Stimulated activated naive B cell treated with anti-CD40 and anti-IgM and Interleukin-4, amounts not matched to agents 10 μg/mL and 1 μg/mL and 100 μg/mL, for 72 hours (primary cell): ENCODE data around the gene BATF3.

ENCODE experiments used
- ATAC-seq, 2 donors: fragments of 150-1000 bp; cut with Tn5 transposase; replicated peaks; 2 replicates each; pipeline ENCODE4 v1.10.0; 2021; ENCODE audit warnings: moderate library complexity in 1 of 2
- DNase-seq: peaks from one replicate; pipeline ENCODE4 v3.0.0; 2021
- H3K27ac Mint-ChIP-seq: one replicate; pipeline ENCODE4 v1.8.0; 2022; ENCODE audit warnings: mild to moderate bottlenecking, mixed read lengths
- H3K27me3 Mint-ChIP-seq, 2 donors: one replicate each; pipeline ENCODE4 v1.8.0; 2022; ENCODE audit warnings: mixed read lengths in 2 of 2
- H3K36me3 Mint-ChIP-seq, 2 donors: one replicate each; pipeline ENCODE4 v1.8.0; 2022; ENCODE audit warnings: mixed read lengths in 2 of 2, mild to moderate bottlenecking in 1 of 2
- H3K4me1 Mint-ChIP-seq, 2 donors: one replicate each; pipeline ENCODE4 v1.8.0; 2022; ENCODE audit warnings: mixed read lengths in 2 of 2, mild to moderate bottlenecking in 1 of 2
- H3K4me3 Mint-ChIP-seq, 2 donors: one replicate each; pipeline ENCODE4 v1.8.0; 2022; ENCODE audit warnings: mild to moderate bottlenecking in 2 of 2, mixed read lengths in 2 of 2, moderate library complexity in 1 of 2
- H3K9me3 Mint-ChIP-seq, 2 donors: one replicate each; pipeline ENCODE4 v1.8.0; 2022; ENCODE audit warnings: mixed read lengths in 2 of 2, mild to moderate bottlenecking in 1 of 2

Gene BATF3

DNA sequence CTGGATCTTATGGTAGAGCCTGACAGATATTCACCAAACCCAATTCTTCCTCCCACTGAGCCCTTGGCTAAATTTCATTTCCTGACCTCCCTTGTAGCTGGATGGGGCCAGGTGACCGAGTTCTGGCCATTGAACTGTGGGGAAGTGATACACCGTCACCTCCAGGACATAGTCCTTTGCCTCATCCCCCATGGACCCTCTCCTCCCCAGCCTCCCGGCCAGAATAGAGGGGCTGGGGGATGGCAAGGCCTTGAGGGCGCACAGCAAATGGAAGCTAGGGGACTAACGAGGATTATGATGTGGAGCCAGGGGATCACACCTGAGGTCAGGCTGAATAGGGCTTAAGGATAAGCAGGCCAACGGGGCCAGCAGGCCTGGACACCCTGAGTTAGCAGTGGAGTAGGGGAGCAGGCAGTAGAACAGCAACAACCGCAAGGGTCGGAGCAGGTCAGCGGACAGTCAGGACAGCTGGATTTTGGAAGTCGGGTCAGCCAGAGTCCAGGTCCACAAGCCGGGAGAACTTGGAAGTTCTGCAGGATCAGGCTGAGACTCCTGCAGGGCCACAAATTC lies 15.0 kb downstream of the BATF3 start:
- Mint-ChIP-seq H3K4me3 (no peak overlapping the region), H3K27ac (peak overlapping the region; percentile 69), H3K27me3 (peaks cover 0 to 24% of the 10 kb centered on the region in 2 donors), H3K36me3 (peaks cover 12 to 34% of the 10 kb centered on the region in 2 donors), H3K9me3 (peaks cover 0 to 3% of the 10 kb centered on the region in 2 donors), H3K4me1 (peaks cover 38 to 75% of the 10 kb centered on the region in 2 donors)
- no peak for ATAC-seq
- no peak for DNase-seq

DNA sequence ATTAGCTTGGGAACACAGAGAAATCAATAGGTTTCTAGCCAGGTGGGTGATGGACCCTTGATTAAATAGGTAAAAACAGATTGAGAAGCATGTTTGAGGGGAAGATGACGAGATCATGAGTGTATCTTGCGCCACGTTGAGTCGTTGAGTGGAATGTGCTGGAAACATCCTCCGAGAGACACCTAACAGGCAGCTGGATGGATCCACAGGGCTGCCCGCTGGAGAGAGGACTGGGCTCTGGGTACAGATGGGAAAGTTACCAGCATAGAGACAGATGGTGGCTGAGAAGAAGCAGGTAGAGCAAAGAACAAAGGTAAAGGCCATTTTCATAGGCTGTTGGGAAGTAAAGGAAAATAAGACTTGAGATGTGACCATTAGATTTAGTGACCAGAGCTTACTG lies 15.6 kb downstream of the BATF3 start:
- H3K4me1 Mint-ChIP-seq = peaks cover 42 to 81% of the 10 kb centered on the region in 2 donors
- peaks cover 0 to 3% of the 10 kb centered on the region in 2 donors for H3K9me3 Mint-ChIP-seq
- DNase-seq = no peak
- H3K27ac Mint-ChIP-seq = peak overlapping the region; percentile 25
- peak overlapping the region in 1 of 2 donors; percentile 17 for H3K4me3 Mint-ChIP-seq
- peaks cover 16 to 38% of the 10 kb centered on the region in 2 donors for H3K36me3 Mint-ChIP-seq
- H3K27me3 Mint-ChIP-seq = peaks cover 0 to 24% of the 10 kb centered on the region in 2 donors
- ATAC-seq = no peak

DNA sequence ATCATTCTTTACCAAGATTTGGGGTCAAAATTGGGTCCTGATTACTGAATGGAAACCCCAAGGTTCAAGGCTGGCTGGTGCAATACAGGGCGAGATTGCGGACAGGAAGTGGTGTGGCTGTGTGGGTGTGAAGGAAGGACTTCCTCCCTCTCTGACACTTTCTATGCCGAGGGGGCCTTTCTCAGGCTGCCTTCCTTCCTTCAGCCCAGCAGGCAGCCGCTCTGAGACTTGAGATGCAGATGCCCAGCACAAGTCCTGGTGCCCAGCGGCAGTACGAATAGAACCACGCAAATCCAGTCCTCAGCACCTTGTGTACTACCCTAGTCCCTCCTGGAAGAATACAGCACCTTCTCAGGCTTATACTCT lies 16.3 kb downstream of the BATF3 start:
- Mint-ChIP-seq H3K4me1 (peaks cover 48 to 88% of the 10 kb centered on the region in 2 donors), H3K4me3 (peak overlapping the region; percentile 39 to 46), H3K36me3 (peaks cover 16 to 38% of the 10 kb centered on the region in 2 donors), H3K9me3 (peaks cover 0 to 3% of the 10 kb centered on the region in 2 donors), H3K27me3 (peaks cover 0 to 24% of the 10 kb centered on the region in 2 donors), H3K27ac (peak overlapping the region; percentile 79)
- peak in 1 of 2 donors; percentile 14 for ATAC-seq
- peak; percentile 57 for DNase-seq

DNA sequence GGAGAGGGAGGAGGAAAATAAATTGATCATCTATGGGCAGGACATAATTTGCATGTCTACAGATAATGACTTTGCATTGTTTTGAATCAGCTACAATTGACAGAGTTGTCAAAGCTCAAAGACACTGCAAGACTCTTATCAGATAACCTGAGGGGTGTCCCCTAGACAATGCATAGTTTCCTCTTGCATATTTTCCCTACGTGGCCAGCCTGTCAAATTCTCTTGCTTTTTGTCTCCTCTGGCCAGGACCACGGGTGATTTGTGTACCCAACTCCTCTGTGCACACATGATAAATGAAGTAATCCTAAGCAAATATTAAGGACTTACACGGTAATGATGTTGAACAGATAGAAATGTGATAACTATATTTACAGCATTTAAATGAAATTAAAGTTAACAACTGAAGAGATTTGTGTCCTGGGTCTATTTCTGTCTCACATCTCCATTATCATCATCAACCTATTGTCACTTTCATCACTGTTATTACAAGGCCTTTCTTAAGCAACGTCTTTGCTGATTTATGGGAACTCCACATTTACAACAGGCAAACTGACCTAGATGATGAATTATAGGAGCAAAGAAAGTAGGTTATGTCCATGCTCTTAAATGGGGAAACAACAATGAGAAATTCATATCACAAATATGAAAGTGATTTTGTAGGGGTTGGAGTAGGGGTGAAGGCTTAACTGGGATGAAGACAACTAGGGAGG lies 18.8 kb downstream of the BATF3 start:
- peaks cover 0 to 3% of the 10 kb centered on the region in 2 donors for H3K9me3 Mint-ChIP-seq
- ATAC-seq (no peak), DNase-seq (no peak)
- H3K4me1 Mint-ChIP-seq = peaks cover 63 to 81% of the 10 kb centered on the region in 2 donors
- peak overlapping the region in 1 of 2 donors; percentile 44 for H3K4me3 Mint-ChIP-seq
- H3K27ac Mint-ChIP-seq = peak overlapping the region; percentile 56
- peaks cover 16 to 19% of the 10 kb centered on the region in 2 donors for H3K36me3 Mint-ChIP-seq
- peaks cover 0 to 6% of the 10 kb centered on the region in 2 donors for H3K27me3 Mint-ChIP-seq

DNA sequence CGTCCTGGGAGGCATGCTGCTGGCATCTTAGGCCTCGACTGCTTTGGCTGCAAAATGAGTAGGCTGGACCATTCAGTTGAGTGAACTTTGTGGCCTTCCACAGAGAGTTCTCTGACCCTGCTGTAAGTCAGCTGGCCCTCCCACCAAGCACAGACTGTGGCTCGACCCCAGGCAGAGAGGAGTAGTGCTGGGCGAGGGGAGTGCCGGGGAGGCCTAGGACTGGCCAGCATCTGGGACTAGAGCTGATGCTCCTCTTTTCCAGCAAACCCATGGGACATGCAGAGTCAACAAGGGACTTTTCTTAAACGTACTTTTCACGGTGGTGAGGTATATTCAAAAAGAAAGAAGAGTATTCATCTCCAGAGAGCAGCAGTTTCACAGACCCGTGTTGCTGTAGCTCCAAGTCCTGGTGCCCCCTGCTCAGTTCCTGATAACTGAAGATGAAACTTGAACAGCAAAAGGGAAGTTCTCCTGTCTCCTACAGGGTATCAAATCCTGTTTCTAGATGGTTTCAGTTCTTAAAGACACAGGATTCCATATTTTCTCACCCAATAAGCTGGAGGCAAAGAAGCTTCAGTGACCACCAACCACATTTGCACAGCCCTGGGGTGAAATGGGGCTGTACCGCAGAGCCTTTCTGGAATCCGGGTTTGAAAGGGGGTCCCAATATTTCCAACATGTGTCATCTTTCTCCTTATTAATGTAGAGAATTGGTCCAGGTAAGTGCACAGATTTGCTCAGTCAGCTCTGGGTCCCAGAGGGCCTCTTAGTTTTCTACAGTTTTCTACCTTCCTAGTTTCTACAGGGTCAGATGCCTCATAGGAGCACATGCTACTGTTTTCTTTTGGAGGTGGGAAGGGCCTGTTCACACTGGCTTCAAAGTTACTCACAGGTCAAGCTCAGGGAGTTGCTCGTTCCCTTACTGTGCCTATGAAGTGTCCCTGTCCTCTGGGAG lies 20.9 kb downstream of the BATF3 start:
- peaks cover 0 to 2% of the 10 kb centered on the region in 2 donors for H3K9me3 Mint-ChIP-seq
- H3K36me3 Mint-ChIP-seq = peaks cover 3 to 5% of the 10 kb centered on the region in 2 donors
- ATAC-seq (peak; percentile 77 to 84), DNase-seq (peak; percentile 81)
- H3K4me1 Mint-ChIP-seq = peaks cover 59 to 69% of the 10 kb centered on the region in 2 donors
- peak overlapping the region; percentile 37 for H3K4me3 Mint-ChIP-seq
- peaks cover 0 to 6% of the 10 kb centered on the region in 2 donors for H3K27me3 Mint-ChIP-seq
- peak overlapping the region; percentile 93 for H3K27ac Mint-ChIP-seq

DNA sequence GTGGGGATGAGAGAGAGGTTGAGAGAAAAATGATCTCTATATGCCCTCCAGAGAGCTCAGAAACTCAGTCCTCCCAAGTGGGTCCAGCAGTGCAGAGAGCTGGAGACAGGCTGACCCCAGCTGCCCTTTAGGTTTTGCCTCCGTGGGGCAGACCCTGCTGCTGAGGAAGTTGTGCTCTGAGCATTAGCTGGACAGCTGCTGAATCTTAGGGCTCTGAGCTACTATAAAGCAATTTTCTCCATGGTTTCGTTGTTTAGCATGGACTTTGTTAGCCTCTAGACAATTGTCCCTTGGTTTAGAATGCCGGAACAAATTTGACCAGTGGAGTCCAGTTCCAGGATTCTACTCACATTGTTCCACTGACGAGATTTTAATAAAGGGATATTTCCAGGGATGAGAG lies 22.1 kb downstream of the BATF3 start:
- Mint-ChIP-seq H3K27me3 (peaks cover 0 to 6% of the 10 kb centered on the region in 2 donors), H3K4me1 (peaks cover 49 to 62% of the 10 kb centered on the region in 2 donors), H3K27ac (peak overlapping the region; percentile 93)

DNA sequence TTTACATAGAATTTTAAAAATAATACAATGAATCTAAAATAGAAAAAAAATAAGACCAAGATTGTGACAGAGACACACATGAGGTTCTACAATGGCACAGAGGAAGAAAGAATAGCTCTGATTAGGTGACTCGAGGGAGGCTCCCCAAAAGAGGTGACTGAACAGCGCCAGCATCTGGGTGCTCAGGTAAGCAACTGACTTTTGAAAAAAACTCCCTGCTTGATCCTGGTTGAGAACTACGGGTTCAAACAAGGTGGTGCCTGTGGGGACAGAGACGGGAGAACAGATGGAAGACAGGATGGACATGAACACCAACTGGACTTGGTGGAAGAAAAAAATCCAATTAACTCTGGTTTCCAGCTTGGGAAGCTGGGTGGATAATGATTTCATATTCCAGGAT lies 22.5 kb downstream of the BATF3 start:
- H3K4me1 Mint-ChIP-seq = peaks cover 46 to 60% of the 10 kb centered on the region in 2 donors
- no peak for ATAC-seq
- H3K9me3 Mint-ChIP-seq = peaks cover 0 to 2% of the 10 kb centered on the region in 2 donors
- peaks cover 3 to 5% of the 10 kb centered on the region in 2 donors for H3K36me3 Mint-ChIP-seq
- H3K27ac Mint-ChIP-seq = peak overlapping the region; percentile 93
- H3K27me3 Mint-ChIP-seq = peaks cover 0 to 6% of the 10 kb centered on the region in 2 donors
- DNase-seq = no peak
- peak overlapping the region in 1 of 2 donors; percentile 48 for H3K4me3 Mint-ChIP-seq

More for the DNA sequence above, 22.1 kb downstream of the BATF3 start:
- no peak for DNase-seq
- Mint-ChIP-seq H3K36me3 (peaks cover 3 to 5% of the 10 kb centered on the region in 2 donors), H3K9me3 (peaks cover 0 to 2% of the 10 kb centered on the region in 2 donors), H3K4me3 (peak overlapping the region; percentile 11 to 52)
- no peak for ATAC-seq

DNA sequence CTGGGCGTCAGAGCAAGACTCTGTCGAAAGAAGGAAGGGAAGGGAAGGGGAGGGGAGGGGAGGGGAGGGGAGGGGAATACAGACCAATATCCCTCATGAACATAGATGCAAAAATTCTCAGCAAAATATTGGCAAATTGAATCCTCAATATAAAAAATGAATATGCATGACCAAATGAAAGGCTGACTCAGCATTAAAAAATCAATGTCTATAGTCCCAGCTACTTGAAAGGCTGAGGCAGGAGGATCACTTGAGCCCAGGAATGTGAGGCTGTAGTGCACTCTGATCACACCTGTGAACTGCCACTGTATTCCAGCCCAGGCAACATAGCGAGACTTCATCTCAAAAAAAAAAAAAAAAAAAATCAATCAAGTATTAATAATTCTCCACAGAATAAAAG lies 24.0 kb downstream of the BATF3 start:
- peaks cover 1 to 6% of the 10 kb centered on the region in 2 donors for H3K27me3 Mint-ChIP-seq
- DNase-seq = no peak

DNA sequence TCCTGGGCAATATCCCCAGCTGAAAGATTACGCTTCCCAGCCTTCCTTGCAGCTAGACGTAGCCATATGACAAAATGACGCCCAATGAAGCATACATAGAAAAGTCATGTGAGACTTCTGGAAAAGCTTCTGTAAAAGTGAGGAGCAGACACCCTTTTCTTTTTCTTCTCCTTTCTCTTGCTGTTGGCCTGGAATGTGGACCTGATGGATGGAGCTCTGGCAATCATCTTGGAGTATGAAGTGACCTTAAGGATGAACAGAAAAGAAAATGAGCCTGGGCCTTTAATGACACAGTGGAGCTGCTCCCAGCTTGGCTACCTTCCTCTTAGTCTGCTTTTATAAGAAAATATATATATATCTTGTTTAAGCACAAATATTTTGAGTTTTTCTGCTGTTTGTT lies 24.8 kb downstream of the BATF3 start:
- Mint-ChIP-seq H3K36me3 (peaks cover 3 to 5% of the 10 kb centered on the region in 2 donors), H3K9me3 (no peaks in the 10 kb centered on the region), H3K4me1 (peaks cover 43 to 60% of the 10 kb centered on the region in 2 donors), H3K27me3 (peaks cover 3 to 6% of the 10 kb centered on the region in 2 donors), H3K4me3 (no peak overlapping the region), H3K27ac (no peak overlapping the region)
- no peak for ATAC-seq
- no peak for DNase-seq

More for the DNA sequence above, 24.0 kb downstream of the BATF3 start:
- Mint-ChIP-seq H3K27ac (no peak overlapping the region), H3K4me1 (peaks cover 47 to 63% of the 10 kb centered on the region in 2 donors), H3K9me3 (no peaks in the 10 kb centered on the region), H3K4me3 (no peak overlapping the region), H3K36me3 (peaks cover 3 to 5% of the 10 kb centered on the region in 2 donors)
- no peak for ATAC-seq

DNA sequence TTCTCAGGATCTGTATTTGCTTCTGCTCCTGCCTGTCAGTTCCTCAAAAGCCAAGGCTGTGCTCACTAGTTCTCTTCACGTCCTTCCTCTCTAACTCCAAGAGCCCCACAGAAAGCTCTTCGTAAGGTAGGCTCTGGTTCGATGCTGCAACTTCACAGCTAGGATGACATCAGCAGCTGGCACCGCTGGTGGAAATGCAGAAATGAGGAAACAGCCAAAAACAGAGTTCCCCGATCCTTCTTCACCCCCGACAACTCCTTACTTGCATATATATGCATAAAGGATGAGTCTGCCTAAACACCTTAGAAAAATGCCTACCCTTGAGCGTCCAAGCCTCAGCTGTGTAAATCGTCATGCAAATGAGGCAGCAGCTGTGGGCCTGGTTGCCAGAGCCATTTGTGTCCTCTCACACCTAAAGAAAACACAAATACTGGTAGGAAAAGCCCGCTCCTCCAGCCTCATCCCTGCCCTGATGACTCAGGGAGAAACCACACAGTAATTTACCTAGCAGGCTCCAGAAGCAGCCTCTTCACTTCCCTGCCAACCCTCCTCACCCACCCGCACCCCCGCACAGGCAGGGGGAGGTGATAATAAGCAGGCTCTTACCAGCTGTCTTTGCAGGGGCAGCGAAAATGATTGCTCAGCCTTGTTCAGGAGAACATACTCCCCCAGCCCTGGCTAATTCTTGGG lies 28.2 kb downstream of the BATF3 start:
- Mint-ChIP-seq H3K36me3 (peaks cover 0 to 2% of the 10 kb centered on the region in 2 donors), H3K27me3 (peaks cover 3 to 16% of the 10 kb centered on the region in 2 donors), H3K4me1 (peaks cover 44 to 65% of the 10 kb centered on the region in 2 donors), H3K9me3 (no peaks in the 10 kb centered on the region), H3K4me3 (peak overlapping the region; percentile 40 to 60), H3K27ac (peak overlapping the region; percentile 60)
- ATAC-seq (peak; percentile 82 to 85), DNase-seq (peak; percentile 62)

DNA sequence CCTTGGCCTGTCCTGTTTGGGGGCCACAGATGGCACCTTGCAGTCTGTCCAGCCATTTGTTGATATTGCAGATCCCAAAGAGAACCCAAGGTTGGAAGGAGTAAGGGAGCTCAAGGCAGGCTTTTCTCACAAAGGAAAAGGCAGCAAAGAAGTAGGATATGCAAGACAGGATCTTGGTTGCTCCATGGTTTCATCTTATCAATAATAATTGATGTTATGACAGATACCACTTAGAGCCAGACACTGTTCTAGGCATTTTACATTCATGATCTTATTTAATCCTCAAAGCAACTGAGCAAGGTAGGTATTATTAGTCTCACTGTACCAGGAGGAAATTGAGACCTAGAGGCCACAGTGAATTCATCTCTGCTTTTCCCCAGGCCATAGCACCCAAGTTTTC lies 28.8 kb downstream of the BATF3 start:
- peak overlapping the region; percentile 60 for H3K27ac Mint-ChIP-seq
- DNase-seq = no peak
- peaks cover 0 to 2% of the 10 kb centered on the region in 2 donors for H3K36me3 Mint-ChIP-seq
- peaks cover 3 to 16% of the 10 kb centered on the region in 2 donors for H3K27me3 Mint-ChIP-seq
- no peaks in the 10 kb centered on the region for H3K9me3 Mint-ChIP-seq
- peak overlapping the region; percentile 40 to 60 for H3K4me3 Mint-ChIP-seq
- no peak for ATAC-seq
- peaks cover 44 to 71% of the 10 kb centered on the region in 2 donors for H3K4me1 Mint-ChIP-seq

DNA sequence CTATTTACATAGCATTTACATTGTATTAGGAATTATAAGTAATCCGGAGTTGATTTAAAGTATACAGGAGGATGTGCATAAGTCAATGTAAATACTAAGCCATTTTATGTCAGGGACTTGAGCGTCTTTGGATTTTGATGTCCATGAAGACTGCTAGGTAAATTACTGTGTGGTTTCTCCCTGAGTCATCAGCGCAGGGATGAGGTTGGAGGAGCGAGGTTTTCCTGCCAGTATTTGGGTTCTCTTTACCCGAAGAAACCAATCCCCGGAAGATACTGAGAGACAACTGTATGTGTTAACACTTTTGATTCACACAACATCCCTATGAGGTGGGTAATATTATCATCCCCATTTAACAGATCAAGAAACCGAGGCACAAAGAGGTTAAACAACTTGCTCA lies 29.3 kb downstream of the BATF3 start:
- H3K9me3 Mint-ChIP-seq = no peaks in the 10 kb centered on the region
- no peak for ATAC-seq
- no peak for DNase-seq
- H3K27me3 Mint-ChIP-seq = peaks cover 3 to 16% of the 10 kb centered on the region in 2 donors
- H3K36me3 Mint-ChIP-seq = peaks cover 0 to 2% of the 10 kb centered on the region in 2 donors
- H3K27ac Mint-ChIP-seq = no peak overlapping the region
- peaks cover 48 to 77% of the 10 kb centered on the region in 2 donors for H3K4me1 Mint-ChIP-seq
- no peak overlapping the region for H3K4me3 Mint-ChIP-seq

DNA sequence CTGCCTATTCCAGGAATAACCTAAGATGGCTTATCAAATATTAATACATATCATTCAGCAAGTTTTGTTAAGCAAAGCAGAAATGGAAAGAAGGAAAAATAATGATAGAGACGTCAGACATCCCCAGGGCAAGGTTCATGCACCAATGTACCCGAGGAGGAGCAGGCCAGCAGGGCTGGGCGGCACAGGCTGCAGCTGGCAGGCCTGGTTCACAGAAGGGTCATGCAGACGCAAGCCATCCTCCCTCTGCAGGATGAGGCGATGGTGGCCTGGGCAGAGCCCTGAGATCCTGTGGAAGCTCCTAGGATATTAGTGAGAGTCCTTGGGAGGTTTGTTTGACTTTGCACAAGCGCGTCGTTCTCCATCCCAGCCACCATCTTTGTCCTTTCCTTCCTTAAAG lies 30.0 kb downstream of the BATF3 start:
- Mint-ChIP-seq H3K27me3 (peaks cover 3 to 12% of the 10 kb centered on the region in 2 donors), H3K36me3 (peaks cover 0 to 2% of the 10 kb centered on the region in 2 donors), H3K4me1 (peaks cover 49 to 79% of the 10 kb centered on the region in 2 donors), H3K27ac (no peak overlapping the region), H3K4me3 (no peak overlapping the region), H3K9me3 (no peaks in the 10 kb centered on the region)
- ATAC-seq (no peak), DNase-seq (no peak)
